BJ (cell line): ENCODE data around the gene LAPTM5. TPM values are rescaled to one million over a fixed set of nuclear protein-coding genes. Genes with fewer than 3 reads are reported as not detected.

Experiments used
- CTCF ChIA-PET: fragments of 350-600 bp; formaldehyde crosslinking; extraction: SDS; loops from one replicate; lab custom pipeline; 2021; ENCODE audit warnings: antibody characterized with exemption, inconsistent platforms; lab: Yijun Ruan, JAX
- POLR2A ChIA-PET: fragments of 300-600 bp; sonication (Branson Sonifier 250); formaldehyde crosslinking; extraction: SDS; loops from one replicate; lab custom pipeline; 2021; ENCODE audit warnings: antibody characterized with exemption; lab: Charles Lee
- DNase-seq: peaks from one replicate; pipeline ENCODE4 v3.0.0-alpha.2; 2011; ENCODE audit warnings: low read depth
- H3K27me3 ChIP-seq: 2 replicates; pipeline ENCODE4 v1.6.0; 2011; ENCODE audit warnings: low read length; ENCODE audit not compliant: control insufficient read depth, insufficient read depth
- H3K36me3 ChIP-seq: 2 replicates; pipeline ENCODE4 v1.5.1; 2011; ENCODE audit warnings: low read length; ENCODE audit not compliant: control insufficient read depth, insufficient read depth
- H3K4me3 ChIP-seq: 2 replicates; pipeline ENCODE4 v1.5.1; 2011; ENCODE audit warnings: low read depth, mild to moderate bottlenecking, control low read depth, low read length
- CTCF ChIP-seq: IDR thresholded peaks from 2 replicates; pipeline ENCODE4 v1.5.1; 2011; ENCODE audit warnings: low read depth, mild to moderate bottlenecking, control low read depth, inconsistent platforms, low read length, moderate library complexity; ENCODE audit not compliant: insufficient read depth
- polyA plus RNA-seq: library from polyadenylated mRNA; depleted of rRNA; stranded (reverse); fragments of >200 nt; gene quantifications from 2 replicates; pipeline ENCODE4 v1.2.3, GENCODE V29; 2011

The LAPTM5 gene
- polyA plus RNA-seq, 1 experiment, result 2.1 TPM

DNA sequence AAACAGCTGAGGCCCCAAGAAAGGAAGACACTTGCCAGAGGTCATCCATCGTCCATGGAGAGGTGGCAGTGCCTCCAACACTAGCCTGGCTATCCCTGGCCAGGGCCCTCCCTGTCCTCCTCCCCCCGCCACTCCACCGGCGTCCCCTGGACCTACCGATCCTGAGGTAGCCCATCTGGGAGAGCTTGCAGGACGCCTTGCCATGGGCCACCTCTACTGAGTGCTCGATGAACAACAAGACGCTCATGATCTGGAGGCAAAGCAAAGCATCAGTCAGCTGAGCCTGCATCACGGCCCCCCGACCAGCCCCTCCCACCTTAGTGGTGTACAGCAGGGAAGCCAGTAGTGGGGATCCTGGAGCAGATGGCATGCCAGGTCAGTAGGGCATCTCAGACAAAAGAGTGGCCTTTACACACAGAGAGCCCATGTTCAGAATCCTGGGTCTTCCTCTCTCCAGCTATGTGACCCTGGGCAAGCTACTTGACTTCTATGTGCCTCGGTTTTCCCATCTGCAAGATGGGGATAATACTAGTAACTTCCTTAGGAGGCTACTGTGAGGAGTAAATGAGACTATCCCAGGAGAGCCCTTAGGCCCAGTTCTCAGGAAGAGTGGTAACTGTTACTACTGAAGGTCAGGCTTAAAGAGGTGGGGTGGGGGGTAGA is 15.1 kb downstream of the LAPTM5 start:
- no peak for DNase-seq
- Histone ChIP-seq H3K36me3 (no peaks in the 10 kb centered on the region), H3K4me3 (no peak overlapping the region), H3K27me3 (peaks cover 5% of the 10 kb centered on the region)
- no peak for TF ChIP-seq CTCF
- ChIA-PET POLR2A (no interaction called here), CTCF (interaction anchor here (4.0 kb wide), 1 partner anchor 23 kb away, joined by 17 read pairs; no protein-coding TSS in a partner anchor)

DNA sequence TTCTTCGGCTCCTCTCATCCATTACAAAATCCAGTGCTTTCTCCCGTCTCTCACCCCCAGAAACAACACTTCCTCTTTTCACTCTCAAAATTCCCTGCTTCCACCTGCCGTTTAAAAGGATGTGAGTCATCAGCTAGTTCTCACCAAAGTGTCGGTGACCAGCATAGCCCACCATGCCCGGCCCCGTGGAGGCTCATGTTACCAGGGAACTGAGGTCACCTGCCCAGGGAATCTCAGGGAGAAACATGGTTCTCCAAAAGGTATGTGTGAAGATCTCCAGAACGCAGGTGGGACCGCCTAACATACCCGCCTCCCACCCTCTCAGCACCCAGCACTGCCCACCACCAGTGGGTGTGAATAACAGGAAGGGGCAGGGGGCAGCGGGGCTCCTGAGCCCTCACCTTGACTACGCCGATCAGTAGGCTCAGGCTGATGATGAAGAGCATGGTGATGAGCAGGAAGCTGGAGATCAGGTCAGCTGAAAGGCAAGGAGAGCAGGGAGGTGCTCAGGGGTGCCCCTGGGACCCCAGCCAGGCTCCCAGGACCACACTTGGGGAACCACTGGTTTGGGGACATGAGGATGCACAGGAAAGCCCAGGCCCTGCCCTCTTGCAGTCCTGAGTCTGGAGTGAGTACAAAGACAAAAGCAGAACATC is 16.2 kb downstream of the LAPTM5 start:
- CTCF ChIA-PET, result interaction anchor here (0.9 to 4.0 kb wide), 2 partner anchors 22 to 39 kb away, joined by 4 to 17 read pairs; no protein-coding TSS in a partner anchor
- no peak for DNase-seq

DNA sequence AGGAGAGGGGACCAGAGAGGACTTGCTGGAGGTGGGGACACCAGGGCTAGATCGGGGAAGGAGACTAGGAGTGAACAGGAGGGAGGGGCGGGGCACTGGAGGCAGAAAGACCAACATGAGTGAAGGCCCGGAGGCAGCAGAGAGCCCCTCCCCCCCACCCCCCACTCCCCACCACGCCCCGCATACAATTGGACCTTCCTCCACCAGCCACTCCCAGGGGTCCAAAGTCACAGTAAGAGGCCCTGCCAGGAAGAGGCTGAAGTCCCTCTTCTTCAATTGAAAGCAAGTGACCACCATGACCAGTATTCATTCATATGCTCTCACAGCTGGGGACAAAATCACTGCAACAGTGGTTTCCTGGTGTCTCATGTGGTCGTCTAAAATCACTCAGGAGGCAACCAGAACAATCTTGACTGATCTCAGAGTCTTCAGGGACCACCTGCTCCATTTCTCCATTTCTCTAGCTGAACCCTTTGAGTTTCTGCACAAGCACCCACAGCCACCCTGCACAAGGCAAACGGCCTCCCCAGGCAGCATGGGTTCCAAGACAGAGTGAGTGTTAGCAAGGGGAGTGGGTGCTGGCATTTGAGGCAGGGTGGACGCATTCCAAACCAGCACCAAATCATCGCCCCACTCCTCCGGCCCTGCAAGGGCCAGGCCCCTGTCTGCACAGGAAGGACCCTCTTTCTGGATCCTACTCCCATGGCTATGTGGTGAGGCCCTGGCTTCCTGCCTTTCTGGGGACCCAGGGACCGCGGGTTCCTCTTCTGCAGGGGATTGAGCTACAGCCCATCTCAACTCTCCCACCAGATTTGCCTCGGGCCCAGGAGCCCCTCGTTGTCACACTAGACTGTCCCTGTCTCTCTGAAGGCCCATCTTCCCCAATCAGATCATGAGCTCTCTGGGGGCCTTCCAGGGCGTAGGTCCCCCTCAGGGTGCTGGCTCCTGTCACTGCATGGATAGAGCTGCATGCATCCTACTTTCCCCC is 17.0 kb downstream of the LAPTM5 start:
- Histone ChIP-seq H3K36me3 (no peaks in the 10 kb centered on the region), H3K27me3 (peaks cover 8% of the 10 kb centered on the region), H3K4me3 (no peak overlapping the region)
- ChIA-PET CTCF (interaction anchor here (0.9 to 4.0 kb wide), 2 partner anchors 21 to 39 kb away, joined by 4 to 17 read pairs; no protein-coding TSS in a partner anchor), POLR2A (no interaction called here)
- no peak for DNase-seq
- no peak for TF ChIP-seq CTCF

More for the DNA sequence above, 16.2 kb downstream of the LAPTM5 start:
- TF ChIP-seq CTCF, result no peak
- H3K27me3 ChIP-seq, result peaks cover 5% of the 10 kb centered on the region
- H3K4me3 ChIP-seq, result no peak overlapping the region
- POLR2A ChIA-PET, result no interaction called here
- H3K36me3 ChIP-seq, result no peaks in the 10 kb centered on the region

- DNase-seq, result no peak
- Histone ChIP-seq H3K4me3 (no peak overlapping the region), H3K27me3 (peaks cover 8% of the 10 kb centered on the region), H3K36me3 (no peaks in the 10 kb centered on the region)
- TF ChIP-seq CTCF, result no peak
- ChIA-PET POLR2A (no interaction called here), CTCF (no interaction called here)
These were observed 18.0 kb downstream of the LAPTM5 start for GRCh38 chr1:30739601-30740000.
